HG03460 (cell line): ENCODE results near the gene SKIC8.

ENCODE experiments used
- ATAC-seq: cut with Tn5 transposase; IDR thresholded peaks from one replicate; pipeline ENCODE4 v1.9.1; 2021; ENCODE audit not compliant: unreplicated experiment

Gene SKIC8

DNA sequence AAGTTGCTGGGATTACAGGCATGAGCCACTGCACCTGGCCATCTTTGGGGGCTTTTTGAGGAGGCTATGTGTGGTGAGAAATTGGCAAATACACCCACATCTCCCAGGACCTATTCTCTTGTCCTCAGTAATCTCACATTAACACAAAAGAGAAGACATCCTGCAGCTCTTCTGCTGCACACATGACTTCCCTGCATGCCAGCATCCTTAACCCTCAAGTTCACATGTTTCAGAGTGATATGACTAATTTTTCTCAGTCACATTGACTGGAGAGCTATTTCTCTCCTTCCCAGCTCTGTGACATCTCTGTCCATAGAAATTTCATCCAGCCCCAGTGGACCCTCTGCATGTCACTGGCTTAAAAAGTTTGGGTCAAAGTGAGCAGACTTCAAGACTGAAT is 1.9 kb upstream of the SKIC8 start:
- no peak for ATAC-seq

DNA sequence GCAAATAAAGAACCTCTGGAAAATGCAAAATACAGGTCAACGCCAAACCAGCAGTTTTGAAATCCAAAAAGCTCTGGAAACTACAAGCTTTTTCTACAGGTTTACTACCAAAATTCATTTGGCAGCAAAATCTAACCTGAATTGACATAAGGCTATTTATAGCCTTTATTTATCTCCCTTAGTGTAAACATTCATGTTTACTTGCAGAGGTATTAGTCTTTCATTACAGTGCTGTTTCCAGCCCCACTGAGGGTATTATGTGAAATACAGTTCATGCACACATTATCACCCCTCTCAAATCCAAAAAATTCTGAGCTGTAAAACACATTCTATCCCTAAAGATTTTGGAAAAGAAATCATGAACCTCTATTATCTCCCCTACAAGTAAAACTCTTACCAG is 7.2 kb downstream of the SKIC8 start:
- no peak for ATAC-seq

DNA sequence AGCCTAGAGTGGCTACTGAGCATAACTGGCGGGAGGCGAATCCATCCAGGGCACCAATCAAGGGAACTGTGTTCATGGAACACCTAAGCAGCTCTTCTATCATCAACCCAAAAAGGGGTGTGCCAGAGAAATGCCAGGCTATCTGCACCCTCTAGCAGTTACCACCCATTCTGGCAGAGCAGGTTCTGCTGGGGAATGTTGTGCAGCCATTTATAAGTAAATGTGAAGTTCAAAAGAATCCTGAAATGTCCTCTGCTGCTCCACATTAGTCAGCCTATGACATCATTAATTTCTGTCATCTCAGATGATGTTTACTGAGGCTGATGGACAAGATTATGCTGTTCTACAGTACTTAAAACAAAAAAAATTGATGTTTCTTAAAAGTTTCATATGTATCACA is 7.7 kb downstream of the SKIC8 start:
- ATAC-seq, result no peak

DNA sequence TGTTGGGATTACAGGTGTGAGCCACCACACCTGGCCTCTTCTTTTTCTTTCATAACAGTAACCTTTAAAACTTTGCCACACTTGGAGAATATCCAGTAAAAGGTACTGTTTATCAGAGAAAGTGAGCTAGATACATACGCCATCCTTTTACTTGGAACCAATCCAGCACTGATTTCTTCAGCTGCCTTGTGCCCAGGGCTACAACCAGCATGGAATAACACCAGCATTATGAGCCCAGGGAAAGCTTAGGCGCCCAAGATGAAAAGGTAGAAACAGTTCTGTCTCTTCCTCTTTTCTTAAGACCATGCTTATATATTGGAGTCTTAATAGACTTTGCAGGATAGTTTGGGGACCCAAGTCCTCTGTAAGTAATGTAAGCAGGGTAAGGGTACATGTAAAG is 8.4 kb downstream of the SKIC8 start:
- no peak for ATAC-seq

- ATAC-seq, result no peak
Observed at GRCh38 chr15:78290222-78290621, 9.2 kb downstream of the SKIC8 start.

GRCh38 chr15:78284758-78285157 is 14.7 kb downstream of the SKIC8 start:
- no peak for ATAC-seq

DNA sequence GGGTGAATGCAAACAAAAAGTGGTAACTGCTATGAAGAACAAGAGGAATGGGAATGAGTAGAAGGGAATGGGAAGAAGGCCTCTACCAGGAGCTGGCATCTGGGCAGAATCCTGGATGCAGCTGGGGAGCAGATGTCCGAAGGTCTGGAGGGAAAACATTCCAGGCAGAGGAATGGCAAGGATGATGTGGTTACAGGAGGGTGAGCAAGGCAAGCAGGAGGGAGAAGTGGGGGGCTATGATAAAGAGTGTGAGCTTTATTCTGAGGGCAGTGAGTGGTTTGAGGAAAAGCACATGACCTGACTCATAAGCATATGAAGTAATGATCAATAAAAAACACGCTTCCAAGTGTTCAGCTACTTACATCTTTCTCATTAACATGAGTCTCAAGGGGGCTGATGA is 17.1 kb downstream of the SKIC8 start:
- no peak for ATAC-seq

DNA sequence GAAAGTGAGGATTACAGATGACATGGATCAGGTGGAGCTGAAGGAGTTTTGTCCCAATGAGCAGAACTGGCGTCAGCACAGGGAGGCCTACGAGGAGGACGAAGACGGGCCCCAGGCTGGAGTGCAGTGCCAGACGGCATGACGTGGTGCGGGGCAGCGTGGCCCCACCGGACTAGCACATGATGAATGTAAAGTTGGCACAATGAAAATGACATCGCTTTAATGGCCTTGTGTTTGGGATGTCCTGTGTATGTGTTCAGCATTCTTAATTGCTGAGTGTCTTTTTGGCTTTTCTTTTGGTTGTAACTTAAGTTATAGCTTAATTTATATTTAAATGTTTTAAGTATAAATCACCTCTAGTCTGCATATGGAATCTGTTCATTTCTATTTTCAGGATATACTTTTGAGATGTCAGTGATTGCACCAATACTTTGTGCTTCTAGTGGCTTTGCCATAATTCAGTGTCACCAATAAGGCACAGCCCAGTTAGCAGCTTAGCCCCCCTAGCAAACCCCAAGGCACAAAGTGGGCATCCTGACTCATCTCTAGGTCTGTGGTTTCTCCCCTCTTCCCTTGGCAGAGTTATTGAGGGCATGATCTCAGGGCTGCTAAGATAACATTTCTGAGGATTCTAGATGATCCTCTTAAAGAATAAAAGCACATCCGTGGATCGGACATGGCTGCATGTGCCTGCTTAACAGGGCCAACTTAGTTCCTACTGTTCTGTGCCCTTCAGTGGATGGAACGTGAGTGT is 18.9 kb downstream of the SKIC8 start:
- ATAC-seq, result no peak

GRCh38 chr15:78276064-78276943 is 23.1 kb downstream of the SKIC8 start:
- no peak for ATAC-seq

GRCh38 chr15:78274994-78275393 is 24.4 kb downstream of the SKIC8 start:
- no peak for ATAC-seq

DNA sequence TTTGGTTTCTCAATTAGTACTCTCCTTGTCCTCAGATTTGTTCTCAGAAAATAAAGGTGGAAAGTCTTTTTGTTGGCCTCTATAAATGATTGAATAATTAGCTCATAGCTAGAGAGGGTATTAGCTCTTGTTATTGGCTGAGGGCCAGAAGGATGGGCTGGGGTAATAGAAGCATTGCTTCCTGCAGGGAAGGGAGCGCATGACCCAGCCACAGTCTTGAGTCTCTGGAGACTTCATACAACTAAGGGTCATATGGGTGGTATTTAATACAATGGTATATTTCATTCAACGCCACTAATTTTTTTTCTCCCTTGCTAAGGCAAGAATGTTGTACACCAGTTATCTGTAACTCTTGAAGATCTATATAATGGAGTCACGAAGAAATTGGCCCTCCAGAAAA is 26.6 kb downstream of the SKIC8 start:
- no peak for ATAC-seq

GRCh38 chr15:78272316-78272715 is 27.1 kb downstream of the SKIC8 start:
- no peak for ATAC-seq

DNA sequence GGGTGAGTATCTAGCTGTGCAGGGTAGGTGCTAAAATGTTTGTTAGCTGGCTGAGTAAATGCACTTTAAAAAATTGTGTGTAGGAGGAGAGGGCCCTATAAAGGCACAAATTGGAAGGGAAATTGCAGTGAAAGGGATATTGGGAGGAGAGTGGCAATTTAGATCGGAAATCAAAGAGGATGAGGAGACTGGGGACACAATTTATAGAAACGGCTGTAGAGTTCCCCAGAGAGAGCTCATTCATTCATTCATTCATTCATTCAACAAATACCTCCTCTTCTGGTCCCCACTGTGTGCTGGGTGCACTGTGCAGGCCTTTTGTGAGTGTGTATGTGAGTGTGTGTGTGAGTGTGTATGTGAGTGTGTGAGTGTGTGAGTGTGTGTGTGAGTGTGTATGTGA is 32.6 kb downstream of the SKIC8 start:
- ATAC-seq, result no peak

- ATAC-seq, result no peak
Observed at GRCh38 chr15:78266229-78266628, 33.2 kb downstream of the SKIC8 start.

- no peak for ATAC-seq
Observed at GRCh38 chr15:78265752-78266224, 33.6 kb downstream of the SKIC8 start.

DNA sequence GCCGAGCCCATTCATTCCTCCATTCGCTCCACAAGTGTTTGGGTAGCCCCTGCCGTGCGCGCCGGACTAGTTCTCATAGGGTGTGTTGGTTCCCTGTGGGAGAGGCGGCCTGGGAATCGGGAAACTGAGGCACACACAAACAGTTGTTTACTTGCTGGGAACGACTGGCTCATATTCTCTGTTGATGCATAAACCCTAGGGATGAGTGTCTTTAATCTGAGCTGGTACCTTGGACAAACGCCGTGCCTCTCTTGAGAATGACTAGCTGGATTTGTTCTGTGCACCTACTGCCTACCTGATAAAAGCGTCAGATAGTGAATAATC is 34.3 kb downstream of the SKIC8 start:
- ATAC-seq, result no peak

GRCh38 chr15:78264304-78265136 is 34.9 kb downstream of the SKIC8 start, which contains the start of gene DNAJA4:
Gene DNAJA4 (plus strand): TSS chr15:78264562. CDS start chr15:78264764, 202 bp downstream.
- no peak for ATAC-seq

DNA sequence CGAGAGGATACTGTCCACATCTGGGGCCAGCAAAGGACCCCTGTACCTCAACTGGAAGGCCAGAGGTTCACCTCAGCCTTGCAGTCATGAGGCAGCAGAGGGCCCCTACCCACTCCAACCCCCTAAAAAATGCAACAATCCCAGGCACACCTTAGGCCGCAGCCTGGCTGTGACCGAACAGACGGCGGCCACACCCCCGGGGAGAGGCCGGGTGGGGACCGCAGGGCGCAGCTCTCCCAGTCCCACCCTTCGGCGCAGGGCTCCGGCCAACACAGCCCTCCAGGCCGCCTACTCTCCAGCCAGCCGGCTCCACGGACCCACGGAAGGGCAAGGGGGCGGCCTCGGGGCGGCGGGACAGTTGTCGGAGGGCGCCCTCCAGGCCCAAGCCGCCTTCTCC is 35.5 kb downstream of the SKIC8 start:
- ATAC-seq, result no peak

GRCh38 chr15:78263351-78263781 is 36.0 kb downstream of the SKIC8 start:
- ATAC-seq, result no peak

DNA sequence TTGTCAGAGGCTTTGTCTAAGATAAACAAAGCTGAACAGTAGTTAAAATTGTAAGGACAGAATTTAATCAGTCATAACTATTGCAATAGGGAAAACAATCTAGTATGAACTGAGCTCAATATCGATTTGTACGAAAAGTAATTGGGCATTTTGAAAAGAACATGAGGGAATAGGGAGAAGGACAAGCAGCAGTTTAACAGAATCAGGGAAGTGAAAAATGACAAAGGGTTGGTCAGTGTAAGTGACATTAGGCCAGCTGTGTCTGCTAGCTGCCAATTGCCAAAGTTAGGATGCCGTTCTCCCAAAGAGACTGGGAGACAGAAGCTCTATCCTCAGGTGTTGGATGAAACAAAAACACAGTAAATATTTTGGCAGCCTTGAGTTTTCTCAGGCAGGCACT is 38.3 kb downstream of the SKIC8 start:
- ATAC-seq, result no peak

DNA sequence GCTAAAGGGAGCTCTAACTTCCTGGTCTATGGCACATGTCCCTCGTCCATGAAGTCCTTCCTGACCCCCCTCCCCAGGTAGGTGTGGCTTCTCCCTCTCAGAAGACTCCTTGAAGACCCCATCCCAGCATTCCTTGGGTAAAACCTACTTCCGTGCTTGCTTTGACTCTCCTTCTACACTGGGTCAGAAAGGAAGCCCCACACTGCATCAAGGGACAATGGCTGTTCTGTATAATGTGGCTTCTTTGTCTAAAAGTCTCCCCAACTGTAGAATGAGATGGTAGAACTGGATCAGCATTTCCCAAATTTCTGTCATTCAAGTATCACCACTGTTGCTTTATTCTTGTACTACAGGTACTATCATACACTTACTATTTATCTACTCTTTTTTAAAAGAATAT is 38.9 kb downstream of the SKIC8 start:
- no peak for ATAC-seq
